Natural killer cell treated with Interleukin-12 subunit alpha and Interleukin-12 subunit beta and Interleukin-15 and Interleukin-18, amount 100 ng/mL, for 72 hours (primary cell): Measurements from ENCODE around the gene DMWD. TPM values are rescaled to one million over a fixed set of nuclear protein-coding genes. Genes with fewer than 3 reads are reported as not detected.
"Not testable (repeated sequence)": the region's sequence is repeated elsewhere in the genome, so short reads cannot be mapped to it uniquely, and the experiment has no call there.

Experiments
- ATAC-seq, 2 donors: fragments of 150-1000 bp; cut with Tn5 transposase in 1 of 2; sonication (Bioruptor Pico), chemical (Tn5 transposase) in 1 of 2; 2 replicates each; pipeline ENCODE4 v1.10.0; 2021
- DNase-seq: peaks from one replicate; pipeline ENCODE4 v3.0.0; 2022; ENCODE audit warnings: low spot score
- H3K27ac Mint-ChIP-seq, 2 donors: 1 replicate in 1 of 2; 2 replicates in 1 of 2; pipeline ENCODE4 v1.8.0; 2022; ENCODE audit warnings: mixed read lengths in 2 of 2, mild to moderate bottlenecking in 1 of 2, moderate library complexity in 1 of 2
- H3K27me3 Mint-ChIP-seq, 2 donors: 1 replicate in 1 of 2; 2 replicates in 1 of 2; pipeline ENCODE4 v1.8.0; 2022; ENCODE audit warnings: mixed read lengths in 2 of 2
- H3K36me3 Mint-ChIP-seq: one replicate; pipeline ENCODE4 v1.8.0; 2022; ENCODE audit warnings: mixed read lengths
- H3K4me1 Mint-ChIP-seq, 2 donors: 1 replicate in 1 of 2; 2 replicates in 1 of 2; pipeline ENCODE4 v1.8.0; 2022; ENCODE audit warnings: low read depth in 2 of 2, mixed read lengths in 2 of 2, mild to moderate bottlenecking in 1 of 2
- H3K4me3 Mint-ChIP-seq: one replicate; pipeline ENCODE4 v1.8.0; 2022; ENCODE audit warnings: mixed read lengths
- H3K9me3 Mint-ChIP-seq: 2 replicates; pipeline ENCODE4 v1.8.0; 2022; ENCODE audit warnings: mixed read lengths
- total RNA-seq, 2 donors: library from RNA; stranded (reverse); gene quantifications; one replicate each; pipeline ENCODE4 v1.2.3, GENCODE V29; 2022

The DMWD gene
- total RNA-seq, 2 donors from 2014 or later = 51.3 to 76.6 TPM

GRCh38 chr19:45809643-45810159, 17.1 kb upstream of the DMWD start:
- Mint-ChIP-seq H3K36me3 (no peaks in the 10 kb centered on the region), H3K27ac (peak overlapping the region; percentile 15 to 78), H3K9me3 (no peaks in the 10 kb centered on the region), H3K27me3 (peaks cover 7 to 10% of the 10 kb centered on the region in 2 donors), H3K4me1 (peaks cover 6 to 12% of the 10 kb centered on the region in 2 donors), H3K4me3 (peak overlapping the region; percentile 24)
- ATAC-seq = peak; percentile 37 to 50
- DNase-seq = no peak

- H3K27ac Mint-ChIP-seq = no peak overlapping the region
- ATAC-seq (no peak), DNase-seq (no peak)
- peaks cover 6 to 12% of the 10 kb centered on the region in 2 donors for H3K4me1 Mint-ChIP-seq
- no peak overlapping the region for H3K4me3 Mint-ChIP-seq
- no peaks in the 10 kb centered on the region for H3K36me3 Mint-ChIP-seq
- peaks cover 12 to 15% of the 10 kb centered on the region in 2 donors for H3K27me3 Mint-ChIP-seq
- H3K9me3 Mint-ChIP-seq = no peaks in the 10 kb centered on the region
Observed at GRCh38 chr19:45805719-45806118, 13.1 kb upstream of the DMWD start.

GRCh38 chr19:45804959-45805230, 12.2 kb upstream of the DMWD start:
- Mint-ChIP-seq H3K4me3 (no peak overlapping the region), H3K27me3 (peaks cover 12 to 15% of the 10 kb centered on the region in 2 donors), H3K4me1 (peaks cover 6 to 8% of the 10 kb centered on the region in 2 donors), H3K9me3 (no peaks in the 10 kb centered on the region), H3K27ac (no peak overlapping the region), H3K36me3 (no peaks in the 10 kb centered on the region)
- no peak for DNase-seq
- ATAC-seq = no peak

GRCh38 chr19:45804140-45804958, 11.7 kb upstream of the DMWD start:
- Mint-ChIP-seq H3K27me3 (peaks cover 10 to 15% of the 10 kb centered on the region in 2 donors), H3K27ac (no peak overlapping the region), H3K36me3 (no peaks in the 10 kb centered on the region), H3K9me3 (no peaks in the 10 kb centered on the region), H3K4me1 (peaks cover 1 to 4% of the 10 kb centered on the region in 2 donors), H3K4me3 (no peak overlapping the region)
- ATAC-seq = no peak
- DNase-seq = no peak

GRCh38 chr19:45801603-45802175, 9.0 kb upstream of the DMWD start:
- Mint-ChIP-seq H3K4me3 (no peak overlapping the region), H3K9me3 (no peaks in the 10 kb centered on the region), H3K4me1 (peaks cover 0 to 7% of the 10 kb centered on the region in 2 donors), H3K27me3 (peaks cover 16 to 22% of the 10 kb centered on the region in 2 donors), H3K36me3 (no peaks in the 10 kb centered on the region), H3K27ac (no peak overlapping the region)
- DNase-seq (no peak), ATAC-seq (peak in 1 of 2 donors; percentile 26)

- no peak overlapping the region for H3K4me3 Mint-ChIP-seq
- H3K27ac Mint-ChIP-seq = no peak overlapping the region
- H3K9me3 Mint-ChIP-seq = no peaks in the 10 kb centered on the region
- peaks cover 15 to 17% of the 10 kb centered on the region in 2 donors for H3K27me3 Mint-ChIP-seq
- H3K4me1 Mint-ChIP-seq = peaks cover 0 to 4% of the 10 kb centered on the region in 2 donors
- DNase-seq = no peak
- no peak for ATAC-seq
- no peaks in the 10 kb centered on the region for H3K36me3 Mint-ChIP-seq
Observed at GRCh38 chr19:45800070-45800553, 7.5 kb upstream of the DMWD start.

- DNase-seq, H3K36me3 Mint-ChIP-seq, H3K9me3 Mint-ChIP-seq, H3K4me1 Mint-ChIP-seq, ATAC-seq, H3K4me3 Mint-ChIP-seq, H3K27ac Mint-ChIP-seq: not testable (repeated sequence)
- H3K27me3 Mint-ChIP-seq = peaks cover 19 to 23% of the 10 kb centered on the region in 2 donors
Observed at GRCh38 chr19:45799541-45799940, 6.9 kb upstream of the DMWD start.

GRCh38 chr19:45798995-45799517, 6.4 kb upstream of the DMWD start:
- Mint-ChIP-seq H3K4me1 (peaks cover under 1 to 5% of the 10 kb centered on the region in 2 donors), H3K4me3 (no peak overlapping the region), H3K9me3 (no peaks in the 10 kb centered on the region), H3K27me3 (peaks cover 19 to 25% of the 10 kb centered on the region in 2 donors), H3K36me3 (no peaks in the 10 kb centered on the region), H3K27ac (no peak overlapping the region)
- ATAC-seq (peak; percentile 69 to 70), DNase-seq (no peak)

GRCh38 chr19:45794627-45795026, 2.0 kb upstream of the DMWD start:
- H3K9me3 Mint-ChIP-seq = no peaks in the 10 kb centered on the region
- H3K4me3 Mint-ChIP-seq = peak overlapping the region; percentile 5
- H3K27me3 Mint-ChIP-seq = peaks cover 13 to 16% of the 10 kb centered on the region in 2 donors
- no peak overlapping the region for H3K27ac Mint-ChIP-seq
- no peak for DNase-seq
- H3K36me3 Mint-ChIP-seq = no peaks in the 10 kb centered on the region
- H3K4me1 Mint-ChIP-seq = peaks cover 33 to 34% of the 10 kb centered on the region in 2 donors
- ATAC-seq = no peak

- peaks cover 34 to 37% of the 10 kb centered on the region in 2 donors for H3K4me1 Mint-ChIP-seq
- H3K27me3 Mint-ChIP-seq = peaks cover 11 to 12% of the 10 kb centered on the region in 2 donors
- ATAC-seq (no peak), DNase-seq (no peak)
- H3K36me3 Mint-ChIP-seq = peaks cover 6% of the 10 kb centered on the region
- peak overlapping the region; percentile 82 for H3K4me3 Mint-ChIP-seq
- H3K9me3 Mint-ChIP-seq = no peaks in the 10 kb centered on the region
- H3K27ac Mint-ChIP-seq = peak overlapping the region in 1 of 2 donors; percentile 75
Observed at GRCh38 chr19:45793876-45794275, 1.2 kb upstream of the DMWD start.

GRCh38 chr19:45793178-45793564, 526 bp upstream of the DMWD start:
- Mint-ChIP-seq H3K36me3 (peaks cover 9% of the 10 kb centered on the region), H3K9me3 (no peaks in the 10 kb centered on the region), H3K4me3 (peak overlapping the region; percentile 82), H3K4me1 (peaks cover 35 to 37% of the 10 kb centered on the region in 2 donors), H3K27ac (peak overlapping the region; percentile 65 to 75), H3K27me3 (peaks cover 9 to 11% of the 10 kb centered on the region in 2 donors)
- DNase-seq (no peak), ATAC-seq (no peak)

GRCh38 chr19:45791744-45792469, 738 bp downstream of the DMWD start:
- H3K9me3 Mint-ChIP-seq = no peaks in the 10 kb centered on the region
- H3K36me3 Mint-ChIP-seq = peaks cover 9% of the 10 kb centered on the region
- peak overlapping the region; percentile 51 to 54 for H3K27ac Mint-ChIP-seq
- no peak for DNase-seq
- peaks cover 8 to 9% of the 10 kb centered on the region in 2 donors for H3K27me3 Mint-ChIP-seq
- peaks cover 37 to 38% of the 10 kb centered on the region in 2 donors for H3K4me1 Mint-ChIP-seq
- no peak for ATAC-seq
- peak overlapping the region; percentile 93 for H3K4me3 Mint-ChIP-seq

- DNase-seq = no peak
- peak in 1 of 2 donors; percentile 49 for ATAC-seq
- Mint-ChIP-seq H3K27me3 (peaks cover 8 to 9% of the 10 kb centered on the region in 2 donors), H3K36me3 (peaks cover 9% of the 10 kb centered on the region), H3K9me3 (no peaks in the 10 kb centered on the region), H3K4me3 (peak overlapping the region; percentile 93), H3K4me1 (peaks cover 37 to 40% of the 10 kb centered on the region in 2 donors), H3K27ac (peak overlapping the region; percentile 51 to 54)
Observed at GRCh38 chr19:45790942-45791341, 1.7 kb downstream of the DMWD start.
